ENCODE measurements around the gene LAMA2. TPM values are rescaled to one million over a fixed set of nuclear protein-coding genes. Genes with fewer than 3 reads are reported as not detected.

LAMA2 gene
- total and polyA plus RNA-seq, 2 donors (not counting 1 experiment from before 2014, with no cell fraction given), result 19.5 to 67.5 TPM

GRCh38 chr6:129488313-129488712 lies 605.4 kb downstream of the LAMA2 start:
- DNase-seq (ENCODE audit: low read depth in 2 of 2), result no peak
- H3K9ac ChIP-seq (ENCODE audit: insufficient read depth, low read length), result no peak overlapping the region
- H3K4me1 ChIP-seq (ENCODE audit: control insufficient read depth, extremely low read depth, insufficient read depth, low read length), result peaks cover 17% of the 10 kb centered on the region
- H3K27ac ChIP-seq (ENCODE audit: insufficient read depth, low read length), result no peak overlapping the region
- no peak overlapping the region for H3K4me3 ChIP-seq (replicated peaks in 1 of 4; ENCODE audit: control extremely low read depth in 1 of 4, insufficient read depth in 1 of 4, low read depth in 3 of 4, low read length in 4 of 4)
- H4K20me1 ChIP-seq (ENCODE audit: control insufficient read depth, extremely low read depth, insufficient read depth, low read length), result no peaks in the 10 kb centered on the region
- H3K4me2 ChIP-seq (ENCODE audit: extremely low read depth, insufficient read depth, low read length), result no peak overlapping the region
- H3K9me3 ChIP-seq (ENCODE audit: control insufficient read depth, insufficient read depth, low read depth, low read length), result no peaks in the 10 kb centered on the region
- H3K79me2 ChIP-seq (ENCODE audit: control insufficient read depth, insufficient read depth, low read length), result no peaks in the 10 kb centered on the region
- TF ChIP-seq EZH2 (IDR thresholded peaks at IDR 0.05; ENCODE audit: low read length, missing control alignments), result no peak
- TF ChIP-seq CTCF (conservative IDR thresholded peaks at IDR 0.05 in 1 of 2, IDR thresholded peaks at IDR 0.05 in 1 of 2; ENCODE audit: low read depth in 1 of 2, low read length in 2 of 2), result no peak
- H3K27me3 ChIP-seq (ENCODE audit: control insufficient read depth, insufficient read depth, low read length), result no peaks in the 10 kb centered on the region
- H2AFZ ChIP-seq (ENCODE audit: low read length), result no peak overlapping the region
- no peaks in the 10 kb centered on the region for H3K36me3 ChIP-seq (ENCODE audit: control insufficient read depth, insufficient read depth, low read length)

GRCh38 chr6:129489215-129489765 lies 606.4 kb downstream of the LAMA2 start:
- no peak overlapping the region for H2AFZ ChIP-seq (ENCODE audit: low read length)
- no peaks in the 10 kb centered on the region for H3K36me3 ChIP-seq (ENCODE audit: control insufficient read depth, insufficient read depth, low read length)
- H3K9me3 ChIP-seq (ENCODE audit: control insufficient read depth, insufficient read depth, low read depth, low read length), result no peaks in the 10 kb centered on the region
- H3K4me1 ChIP-seq (ENCODE audit: control insufficient read depth, extremely low read depth, insufficient read depth, low read length), result peaks cover 20% of the 10 kb centered on the region
- no peak for TF ChIP-seq CTCF (conservative IDR thresholded peaks at IDR 0.05 in 1 of 2, IDR thresholded peaks at IDR 0.05 in 1 of 2; ENCODE audit: low read depth in 1 of 2, low read length in 2 of 2)
- TF ChIP-seq EZH2 (IDR thresholded peaks at IDR 0.05; ENCODE audit: low read length, missing control alignments), result no peak
- DNase-seq (ENCODE audit: low read depth in 2 of 2), result peak in 1 of 2 donors; percentile 9
- no peaks in the 10 kb centered on the region for H3K27me3 ChIP-seq (ENCODE audit: control insufficient read depth, insufficient read depth, low read length)
- peak overlapping the region; percentile 23 for H3K27ac ChIP-seq (ENCODE audit: insufficient read depth, low read length)
- H4K20me1 ChIP-seq (ENCODE audit: control insufficient read depth, extremely low read depth, insufficient read depth, low read length), result no peaks in the 10 kb centered on the region
- H3K4me2 ChIP-seq (ENCODE audit: extremely low read depth, insufficient read depth, low read length), result no peak overlapping the region
- no peak overlapping the region for H3K9ac ChIP-seq (ENCODE audit: insufficient read depth, low read length)
- no peaks in the 10 kb centered on the region for H3K79me2 ChIP-seq (ENCODE audit: control insufficient read depth, insufficient read depth, low read length)
- no peak overlapping the region for H3K4me3 ChIP-seq (replicated peaks in 1 of 4; ENCODE audit: control extremely low read depth in 1 of 4, insufficient read depth in 1 of 4, low read depth in 3 of 4, low read length in 4 of 4)

- no peaks in the 10 kb centered on the region for H3K79me2 ChIP-seq (ENCODE audit: control insufficient read depth, insufficient read depth, low read length)
- H3K36me3 ChIP-seq (ENCODE audit: control insufficient read depth, insufficient read depth, low read length), result no peaks in the 10 kb centered on the region
- peak overlapping the region; percentile 4 for H2AFZ ChIP-seq (ENCODE audit: low read length)
- H3K27me3 ChIP-seq (ENCODE audit: control insufficient read depth, insufficient read depth, low read length), result no peaks in the 10 kb centered on the region
- peak overlapping the region; percentile 42 to 60 (median 54) for H3K4me3 ChIP-seq (replicated peaks in 1 of 4; ENCODE audit: control extremely low read depth in 1 of 4, insufficient read depth in 1 of 4, low read depth in 3 of 4, low read length in 4 of 4)
- peak overlapping the region; percentile 74 for H3K9ac ChIP-seq (ENCODE audit: insufficient read depth, low read length)
- TF ChIP-seq EZH2 (IDR thresholded peaks at IDR 0.05; ENCODE audit: low read length, missing control alignments), result no peak
- no peak for TF ChIP-seq CTCF (conservative IDR thresholded peaks at IDR 0.05 in 1 of 2, IDR thresholded peaks at IDR 0.05 in 1 of 2; ENCODE audit: low read depth in 1 of 2, low read length in 2 of 2)
- H3K4me1 ChIP-seq (ENCODE audit: control insufficient read depth, extremely low read depth, insufficient read depth, low read length), result peaks cover 20% of the 10 kb centered on the region
- peak overlapping the region; percentile 99 for H3K27ac ChIP-seq (ENCODE audit: insufficient read depth, low read length)
- peak; percentile 96 to 98 for DNase-seq (ENCODE audit: low read depth in 2 of 2)
- H3K4me2 ChIP-seq (ENCODE audit: extremely low read depth, insufficient read depth, low read length), result peak overlapping the region; percentile 92
- no peaks in the 10 kb centered on the region for H3K9me3 ChIP-seq (ENCODE audit: control insufficient read depth, insufficient read depth, low read depth, low read length)
- no peaks in the 10 kb centered on the region for H4K20me1 ChIP-seq (ENCODE audit: control insufficient read depth, extremely low read depth, insufficient read depth, low read length)
These were observed 607.8 kb downstream of the LAMA2 start for GRCh38 chr6:129490521-129491255.

All from fibroblast of lung (primary cell).